IMR-90 (cell line): Measurements from ENCODE around the gene MRPL49. TPM values are rescaled to one million over a fixed set of nuclear protein-coding genes. Genes with fewer than 3 reads are reported as not detected.

Experiments used
- CEBPB ChIP-seq: IDR thresholded peaks from 2 replicates; pipeline ENCODE4 v1.6.1; 2012; ENCODE audit warnings: low read depth, low read length, improper control_type of control experiment
- MAFK ChIP-seq: IDR thresholded peaks from 2 replicates; pipeline ENCODE4 v1.6.1; 2012; ENCODE audit warnings: low read depth, low read length, improper control_type of control experiment
- MAZ ChIP-seq: IDR thresholded peaks from 2 replicates; pipeline ENCODE4 v1.6.1; 2012; ENCODE audit warnings: low read depth, mild to moderate bottlenecking, low read length, improper control_type of control experiment, moderate library complexity, borderline replicate concordance
- RCOR1 ChIP-seq: IDR thresholded peaks from 2 replicates; pipeline ENCODE4 v1.6.1; 2012; ENCODE audit warnings: mild to moderate bottlenecking, low read length, improper control_type of control experiment; ENCODE audit not compliant: insufficient replicate concordance
- polyA plus RNA-seq, 3 experiments: library from polyadenylated mRNA; depleted of rRNA; stranded (reverse); fragments of >200 nt; gene quantifications; 2 replicates each; pipeline ENCODE4 v1.2.3, GENCODE V29; 2012; ENCODE audit warnings: low replicate concordance in 1 of 3
- total RNA-seq: library from RNA; depleted of rRNA; stranded (reverse); fragments of >200 nt; gene quantifications from 2 replicates; pipeline ENCODE4 v1.2.3, GENCODE V29; 2012
- TF ChIP-seq, protein P1 (sequence below): conservative IDR thresholded peaks from 2 replicates; pipeline ENCODE4 v1.5.1; 2012; ENCODE audit warnings: mild to moderate bottlenecking, low read depth, low read length, improper control_type of control experiment

MRPL49 gene
- total and polyA plus RNA-seq, 2 of the 4 experiments (the other 2 are of a cell fraction): 55.2 to 56.8 TPM

DNA sequence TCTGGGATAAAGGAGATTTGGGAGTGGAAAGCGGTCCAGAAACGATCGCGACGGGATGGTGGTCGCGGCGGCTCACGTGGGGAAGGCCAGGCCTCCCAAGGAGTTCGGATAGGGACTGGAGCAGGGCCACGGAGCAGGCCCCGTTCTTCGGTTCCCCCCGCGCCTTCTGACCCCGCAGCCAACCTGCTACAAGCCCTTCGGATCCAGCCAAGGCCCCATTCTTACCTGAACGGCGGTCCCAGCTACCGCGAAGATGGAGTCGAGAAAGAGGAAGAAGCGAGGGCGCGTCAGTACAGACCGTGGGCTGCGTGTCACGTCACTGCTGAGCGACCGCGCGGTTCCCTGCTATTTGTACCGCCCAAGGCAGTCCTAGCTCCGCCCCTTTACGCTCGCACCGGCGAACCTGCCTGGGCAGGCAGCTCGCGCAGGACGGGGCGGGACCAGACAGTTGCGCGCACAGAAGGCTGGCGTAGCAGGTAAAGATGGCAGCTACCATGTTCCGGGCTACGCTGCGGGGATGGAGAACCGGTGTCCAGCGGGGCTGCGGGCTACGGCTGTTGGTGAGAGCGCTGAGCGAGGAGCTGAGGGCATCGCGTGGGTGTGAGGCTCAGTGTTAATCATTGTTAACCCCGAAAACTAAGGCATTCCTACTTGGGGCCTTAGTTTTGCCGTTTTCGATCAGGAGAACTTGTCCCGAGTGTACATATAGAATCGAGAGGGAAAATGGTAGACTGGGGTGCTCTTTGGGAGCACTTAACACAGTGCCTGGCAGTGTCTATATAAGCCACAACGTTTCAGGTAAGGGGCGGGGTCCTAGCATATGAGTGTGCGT lies at the start of gene MRPL49, which contains the start of gene FAU (continued):
- TF ChIP-seq, protein P1, sequence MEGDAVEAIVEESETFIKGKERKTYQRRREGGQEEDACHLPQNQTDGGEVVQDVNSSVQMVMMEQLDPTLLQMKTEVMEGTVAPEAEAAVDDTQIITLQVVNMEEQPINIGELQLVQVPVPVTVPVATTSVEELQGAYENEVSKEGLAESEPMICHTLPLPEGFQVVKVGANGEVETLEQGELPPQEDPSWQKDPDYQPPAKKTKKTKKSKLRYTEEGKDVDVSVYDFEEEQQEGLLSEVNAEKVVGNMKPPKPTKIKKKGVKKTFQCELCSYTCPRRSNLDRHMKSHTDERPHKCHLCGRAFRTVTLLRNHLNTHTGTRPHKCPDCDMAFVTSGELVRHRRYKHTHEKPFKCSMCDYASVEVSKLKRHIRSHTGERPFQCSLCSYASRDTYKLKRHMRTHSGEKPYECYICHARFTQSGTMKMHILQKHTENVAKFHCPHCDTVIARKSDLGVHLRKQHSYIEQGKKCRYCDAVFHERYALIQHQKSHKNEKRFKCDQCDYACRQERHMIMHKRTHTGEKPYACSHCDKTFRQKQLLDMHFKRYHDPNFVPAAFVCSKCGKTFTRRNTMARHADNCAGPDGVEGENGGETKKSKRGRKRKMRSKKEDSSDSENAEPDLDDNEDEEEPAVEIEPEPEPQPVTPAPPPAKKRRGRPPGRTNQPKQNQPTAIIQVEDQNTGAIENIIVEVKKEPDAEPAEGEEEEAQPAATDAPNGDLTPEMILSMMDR: no peak
- 0 out of 2 replicates have a peak, but pooled peaks have one; percentile 40 for TF ChIP-seq MAZ
- 0 out of 2 replicates have a peak, but pooled peaks have one; percentile 8 for TF ChIP-seq MAFK
- TF ChIP-seq RCOR1: no peak
- no peak for TF ChIP-seq CEBPB
